Right forelimb (tissue), 1 donor: Measurements from ENCODE around the gene MAPK10.

Experiments
- DNase-seq: peaks from one replicate; pipeline ENCODE4 v3.0.0-alpha.2; 2018

MAPK10 gene

DNA sequence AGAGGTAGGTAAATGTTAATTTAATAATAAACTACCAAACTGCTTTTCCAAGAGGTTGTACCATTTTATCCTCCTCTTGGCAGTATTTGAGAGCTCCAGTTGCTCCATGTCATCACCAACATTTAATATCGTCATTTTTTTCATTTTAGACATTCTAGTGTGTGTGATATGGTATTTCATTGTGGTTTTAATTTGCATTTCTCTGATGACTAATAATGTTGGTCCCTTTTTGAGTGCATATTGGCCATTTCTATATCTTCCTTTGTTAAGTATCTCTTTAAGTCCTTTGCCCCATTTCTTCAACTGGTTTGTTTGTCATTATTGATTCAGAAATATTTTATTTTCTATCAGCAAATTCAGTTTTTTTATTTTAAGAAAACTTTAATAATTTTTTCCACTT lies 88.8 kb downstream of the MAPK10 start:
- DNase-seq = no peak

DNA sequence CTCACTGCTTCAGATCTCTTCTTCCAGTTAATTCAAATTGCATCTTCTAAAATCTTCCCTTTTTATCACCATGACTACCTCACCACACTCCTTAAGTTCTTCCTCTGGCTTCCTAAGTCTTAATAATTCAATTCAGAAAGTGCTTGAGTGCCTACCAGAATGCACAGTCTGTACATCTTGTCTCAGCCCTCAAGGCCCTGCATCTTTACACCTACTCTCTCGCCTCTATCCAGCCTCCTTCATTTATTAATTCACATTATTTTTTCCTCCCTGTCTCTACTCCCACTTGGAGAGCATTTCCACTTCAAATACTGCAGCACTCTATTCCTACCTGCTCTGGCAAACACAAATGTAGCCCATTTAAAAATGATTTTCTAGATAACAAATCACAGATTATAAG lies 90.5 kb downstream of the MAPK10 start:
- DNase-seq = no peak

DNA sequence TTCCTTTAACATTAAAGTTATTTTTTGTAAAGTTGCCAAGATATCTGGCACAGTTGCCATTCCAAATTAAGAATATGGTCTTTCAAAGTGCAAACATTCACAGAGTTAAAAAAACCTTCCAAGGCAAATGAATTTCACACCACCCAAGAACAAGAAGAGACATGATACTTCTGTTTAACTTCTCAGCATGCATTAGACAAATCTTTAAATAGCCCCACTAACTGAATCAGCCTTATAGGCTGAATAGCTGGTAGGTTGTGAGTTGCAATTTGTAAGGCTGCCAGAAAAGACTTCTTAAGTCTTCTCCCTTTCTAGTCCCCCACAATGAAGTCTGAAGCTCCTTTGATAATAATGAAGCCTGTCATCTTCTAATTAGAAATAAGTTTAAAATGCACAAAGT lies 95.6 kb downstream of the MAPK10 start:
- no peak for DNase-seq

DNA sequence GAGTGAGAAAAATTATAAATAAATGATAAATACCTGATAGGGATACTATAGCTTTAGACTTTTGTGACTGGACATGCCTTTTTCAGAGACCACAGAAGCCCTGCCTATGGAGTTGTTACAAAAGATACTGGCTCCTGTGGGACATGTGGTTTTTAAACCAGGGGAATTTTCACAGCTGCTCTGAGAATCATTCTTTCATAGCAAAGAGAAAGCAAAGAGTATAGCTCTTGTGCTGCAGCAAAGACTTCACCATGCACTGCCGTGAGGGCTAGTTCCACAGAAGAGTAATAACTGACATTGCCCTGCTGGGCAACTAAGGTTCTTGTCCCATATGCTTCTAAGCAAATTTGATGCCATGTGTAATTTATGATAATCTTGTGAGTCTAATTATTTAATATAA lies 98.2 kb downstream of the MAPK10 start:
- DNase-seq = no peak

DNA sequence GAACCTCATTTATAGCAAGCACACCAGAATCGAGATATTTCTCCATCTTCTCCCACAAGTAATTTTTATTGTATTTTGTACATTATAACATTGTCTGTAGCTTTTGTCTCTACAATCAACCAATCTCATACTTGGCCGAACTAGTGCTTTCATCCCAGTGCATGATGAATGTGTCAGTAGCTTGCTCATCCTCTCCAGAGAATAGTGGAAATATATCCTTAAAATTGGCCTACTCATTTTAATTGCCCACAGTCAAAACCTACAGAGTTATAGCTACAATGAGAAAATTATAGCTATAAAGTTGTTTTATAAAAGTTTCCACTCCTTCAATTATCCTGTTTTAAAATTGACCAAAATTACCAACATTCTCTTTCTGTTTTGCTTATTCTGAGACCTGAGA lies 103.8 kb downstream of the MAPK10 start:
- DNase-seq = no peak

DNA sequence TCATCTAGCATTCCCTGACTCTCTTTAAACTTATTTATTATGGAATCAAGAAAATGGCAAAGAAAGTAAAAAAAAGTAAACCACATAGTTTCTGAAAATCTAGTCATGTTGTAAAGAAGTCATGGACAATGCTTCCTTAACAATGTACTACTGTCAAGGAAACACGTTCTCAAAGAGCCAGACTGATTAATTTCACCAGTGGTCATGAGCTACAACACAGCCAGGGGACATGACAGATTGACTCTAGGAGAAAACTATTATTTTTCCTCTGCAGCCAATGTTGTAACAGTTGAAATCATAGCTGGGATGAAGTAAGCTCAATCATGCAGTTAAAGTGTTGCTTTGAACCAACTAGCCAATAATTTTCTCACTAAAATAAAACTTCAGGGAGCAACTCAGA lies 109.2 kb downstream of the MAPK10 start:
- no peak for DNase-seq

DNA sequence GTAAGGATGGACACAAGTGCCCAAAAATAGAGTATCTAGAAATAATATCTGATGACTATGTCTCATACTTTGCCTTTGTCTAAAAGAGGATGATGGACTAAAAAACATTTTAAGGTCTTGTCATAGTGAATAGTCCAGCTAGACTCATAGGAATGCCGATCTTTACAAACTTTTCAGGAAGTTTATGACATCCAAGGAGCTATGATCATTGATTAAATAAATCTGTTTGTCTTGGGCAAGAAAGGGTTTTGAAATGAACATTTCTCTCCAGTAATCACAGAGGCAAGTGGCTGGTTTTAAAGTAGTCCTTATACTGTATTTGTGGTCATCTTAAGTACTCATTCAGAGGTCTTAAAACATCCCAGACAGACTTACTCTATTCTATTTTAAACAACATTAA lies 109.8 kb downstream of the MAPK10 start:
- DNase-seq = no peak

DNA sequence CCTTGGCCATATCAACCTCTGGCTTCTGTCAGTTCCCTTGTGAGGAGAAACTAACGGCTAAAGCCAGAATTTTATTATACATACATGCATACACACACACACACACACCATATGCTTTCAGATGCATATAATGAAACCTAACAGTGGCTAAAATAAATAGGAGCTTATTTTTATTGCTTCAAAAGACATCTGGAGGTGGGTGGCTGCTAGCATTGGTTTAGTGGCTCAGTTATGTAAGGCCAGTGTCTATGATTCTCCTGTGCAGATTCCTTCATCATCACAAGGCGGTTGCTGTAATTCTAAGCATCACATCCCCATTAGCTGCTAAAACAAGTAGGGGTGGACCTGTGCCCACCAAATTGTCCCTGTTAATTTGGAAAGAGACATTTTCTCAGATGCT lies 110.8 kb downstream of the MAPK10 start:
- DNase-seq = no peak

DNA sequence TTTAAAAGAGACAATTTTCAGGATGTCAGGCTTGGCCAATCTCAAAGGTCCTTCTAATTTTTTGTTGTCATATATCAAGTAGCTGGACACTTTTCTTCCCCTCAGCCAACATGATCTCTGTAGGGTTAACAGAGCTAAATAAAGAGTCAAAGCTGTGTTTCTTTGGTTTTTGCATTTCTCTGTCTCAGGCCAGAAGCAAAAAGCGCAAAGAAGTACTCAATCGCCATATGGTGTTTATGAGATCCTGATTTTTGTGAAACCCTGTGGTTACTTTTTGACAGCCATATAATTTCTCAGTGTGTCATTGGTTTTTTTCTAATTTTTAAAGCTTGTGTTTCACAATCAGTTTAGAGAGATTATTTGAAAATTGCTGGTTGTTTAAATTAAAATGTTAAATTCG lies 111.9 kb downstream of the MAPK10 start:
- no peak for DNase-seq

DNA sequence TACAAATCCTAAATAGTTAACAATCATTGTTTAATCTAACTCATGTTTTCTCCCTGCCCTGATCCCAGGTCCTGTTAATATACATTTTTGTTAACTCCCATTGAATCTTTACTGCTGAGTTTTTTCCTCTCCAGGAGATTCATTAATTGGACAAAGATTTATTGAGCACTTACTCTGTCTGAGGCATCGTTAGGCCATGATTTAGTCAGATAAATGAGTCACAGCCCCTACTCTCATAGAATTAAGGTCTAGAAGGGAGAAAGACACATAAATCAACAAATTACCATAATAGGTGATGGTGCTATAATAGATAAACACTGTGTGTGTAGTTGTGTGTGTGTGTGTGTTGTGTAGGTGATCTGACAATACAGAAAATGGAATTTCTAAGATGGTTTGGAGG lies 112.5 kb downstream of the MAPK10 start:
- DNase-seq = no peak

DNA sequence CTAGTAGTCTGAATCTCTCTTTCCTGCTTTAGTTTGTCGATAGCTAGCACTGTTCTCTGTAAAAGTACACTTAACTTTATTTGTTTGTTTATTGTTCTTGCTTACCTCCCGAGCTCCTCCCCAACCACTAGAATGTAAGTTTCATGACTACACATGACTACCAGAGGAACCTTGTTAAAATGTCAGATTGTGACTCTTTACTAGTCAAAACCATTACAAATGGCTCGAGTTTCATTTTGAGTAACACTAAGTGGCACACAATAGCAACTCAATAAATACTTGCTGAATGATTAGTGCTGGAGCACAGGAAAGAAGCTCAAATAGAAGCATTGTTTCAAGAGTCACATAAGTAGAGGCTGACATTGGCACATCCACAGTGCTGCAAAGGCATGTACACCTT lies 116.1 kb downstream of the MAPK10 start:
- DNase-seq = no peak

DNA sequence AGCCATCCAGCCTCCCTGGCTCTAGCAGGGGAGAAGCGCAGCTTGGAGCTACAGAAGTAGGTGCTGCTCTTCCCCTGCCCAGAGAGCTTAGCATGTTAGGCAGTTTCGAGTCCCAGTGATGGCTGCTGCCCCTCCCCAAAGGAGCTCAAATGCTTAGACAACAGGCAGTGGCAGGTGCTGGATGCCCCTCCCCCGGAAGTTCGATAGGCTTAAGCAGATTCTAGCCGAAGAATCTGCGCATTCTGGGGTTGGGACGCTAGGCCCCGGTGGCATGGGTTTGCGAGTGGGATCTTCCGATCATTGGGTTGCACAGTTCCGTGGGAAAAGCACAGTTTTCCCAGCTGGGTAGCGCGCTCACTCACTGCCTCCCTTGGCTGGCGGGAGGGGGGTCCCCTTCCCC lies 117.2 kb downstream of the MAPK10 start:
- no peak for DNase-seq

DNA sequence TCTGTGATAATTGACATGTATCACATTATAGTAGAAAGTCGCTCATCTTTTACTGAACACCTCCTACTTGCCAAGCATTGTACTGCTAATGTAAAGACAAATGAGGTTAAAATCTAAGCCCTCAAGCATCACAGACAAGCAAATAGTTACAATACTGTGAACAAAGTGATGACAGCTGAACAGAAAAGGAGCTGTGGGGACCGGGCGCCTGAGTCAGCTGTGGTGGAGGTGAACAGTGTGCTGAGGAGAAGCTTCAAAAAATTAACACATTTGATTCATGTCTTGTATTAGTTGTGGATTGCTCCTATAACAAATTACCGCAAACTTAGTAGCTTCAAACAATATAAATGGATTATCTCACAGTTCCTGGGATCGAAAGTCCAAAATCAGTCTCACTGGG lies 124.3 kb downstream of the MAPK10 start:
- DNase-seq = no peak

DNA sequence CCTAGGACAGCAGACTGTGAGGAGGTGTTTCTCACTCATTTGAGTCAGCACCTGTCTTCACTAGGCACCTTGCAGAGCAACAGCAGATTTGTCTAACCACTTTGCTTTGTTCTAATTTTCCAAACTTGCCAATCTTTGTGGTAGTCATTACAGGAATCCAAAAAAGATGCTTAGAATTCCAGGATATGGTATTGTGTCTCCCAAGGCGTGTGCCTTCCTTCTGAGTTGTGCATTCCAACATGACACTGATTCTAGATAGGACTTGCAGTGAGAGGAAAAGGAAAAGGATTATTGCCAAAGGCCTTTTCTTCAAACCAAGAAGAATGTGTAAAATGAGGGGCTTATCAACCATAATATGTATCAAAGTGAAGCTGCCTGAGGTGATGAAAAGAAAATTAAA lies 126.2 kb downstream of the MAPK10 start:
- DNase-seq = no peak

DNA sequence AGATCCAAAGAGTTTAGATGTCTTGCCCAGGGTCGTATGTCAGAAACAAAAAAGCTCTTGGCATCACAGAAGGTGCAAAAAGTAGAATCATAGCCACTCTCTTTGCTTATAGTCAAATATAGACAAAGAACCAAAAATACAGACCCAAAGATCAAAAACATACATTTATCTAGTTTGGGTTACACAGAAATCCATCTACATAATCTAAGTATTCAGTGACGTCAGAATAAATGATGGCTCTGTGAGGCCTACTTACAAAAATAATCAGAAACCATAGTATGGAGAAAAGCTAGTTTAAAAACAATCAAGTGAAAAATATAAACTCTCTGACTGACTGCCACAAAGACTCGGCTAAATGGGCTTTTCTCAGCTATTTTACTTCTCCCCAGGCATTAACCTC lies 126.8 kb downstream of the MAPK10 start:
- no peak for DNase-seq

DNA sequence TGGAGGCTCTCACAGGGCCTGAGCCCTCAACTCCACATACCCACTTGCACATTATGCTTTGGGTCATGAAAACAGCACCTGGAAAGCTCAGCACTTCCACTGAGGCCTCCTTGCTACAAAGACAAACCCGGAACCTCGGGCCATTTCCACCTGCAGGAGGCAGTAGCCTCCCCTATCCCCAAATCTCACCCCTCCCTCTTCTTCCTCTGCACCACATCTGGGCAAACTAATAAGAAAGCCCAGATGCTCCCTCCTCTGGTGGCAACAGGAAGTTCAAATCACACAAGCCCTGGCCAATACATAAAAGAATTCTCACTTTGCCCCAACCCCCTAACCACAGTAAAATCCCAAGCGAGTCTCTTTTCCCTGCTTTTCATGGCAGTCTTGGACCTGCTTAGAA lies 136.4 kb downstream of the MAPK10 start:
- no peak for DNase-seq

DNA sequence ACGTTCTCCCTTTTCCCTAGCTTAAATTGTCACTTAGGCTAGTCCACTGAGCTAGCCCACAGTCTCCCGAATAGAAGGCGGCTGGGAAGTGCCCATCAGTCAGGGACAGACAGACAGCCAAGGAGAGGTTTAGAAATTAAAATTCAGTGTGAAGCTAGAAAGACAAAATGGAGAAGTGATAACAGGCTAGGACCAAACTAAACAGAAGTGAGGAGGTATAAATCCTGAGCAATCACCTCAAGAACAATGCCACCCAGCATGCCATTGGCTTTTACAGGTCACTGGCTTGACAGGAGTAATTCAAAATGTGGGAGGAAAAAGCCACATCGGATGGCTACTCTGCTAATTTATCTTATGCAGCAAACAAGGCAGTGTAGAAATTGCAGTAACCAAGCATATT lies 138.9 kb downstream of the MAPK10 start:
- DNase-seq = no peak

DNA sequence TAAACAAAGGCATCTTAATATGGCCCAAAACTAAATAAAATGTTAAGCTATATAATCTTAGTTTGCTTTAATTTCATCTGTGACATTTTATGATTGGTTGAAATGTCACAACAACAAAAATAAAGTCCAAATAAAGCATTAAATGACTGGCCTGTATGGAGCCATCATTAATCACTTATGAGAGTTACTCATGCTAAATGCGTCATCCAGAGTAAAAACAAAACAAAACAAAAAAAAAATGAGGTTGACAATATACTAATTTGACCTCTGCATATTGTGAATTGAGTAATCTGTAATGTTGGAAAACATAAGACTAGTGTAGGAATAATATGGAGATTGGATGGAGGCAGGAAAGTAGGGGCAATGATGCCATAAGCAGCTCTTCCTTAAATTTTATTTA lies 139.7 kb downstream of the MAPK10 start:
- DNase-seq = no peak

DNA sequence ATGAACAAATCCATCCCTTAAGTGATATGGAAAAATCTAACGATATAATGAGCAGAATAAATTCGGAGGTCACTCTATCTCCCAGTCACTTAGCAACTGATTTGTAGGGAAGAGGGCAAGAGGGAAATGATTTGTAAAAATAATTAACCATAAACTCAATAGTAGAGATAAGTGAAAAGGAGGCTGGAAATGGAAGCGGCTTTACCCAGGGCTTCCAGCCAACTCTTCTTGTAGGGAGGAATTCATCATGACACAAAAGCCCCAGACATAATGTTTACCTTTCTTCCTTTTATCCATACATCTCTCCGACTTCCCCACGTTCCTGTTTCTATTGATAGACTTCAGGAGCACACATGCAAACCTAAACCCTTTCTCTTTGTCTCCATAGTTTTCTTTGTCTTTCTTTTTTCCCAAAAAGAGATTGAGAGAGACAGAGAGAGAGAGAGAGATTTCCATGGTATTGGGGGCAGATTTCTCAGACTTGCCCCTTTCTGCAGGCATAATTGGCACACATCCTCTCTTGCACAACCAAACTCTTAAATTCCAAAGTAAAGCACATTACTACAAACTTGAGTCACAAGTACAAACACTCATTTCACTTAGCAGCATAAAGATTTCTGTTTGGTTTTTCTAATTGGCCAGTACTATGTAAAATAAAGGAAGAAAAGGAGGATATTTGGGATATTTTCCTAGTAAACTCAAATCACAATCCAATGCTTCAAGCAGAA lies 140.9 kb downstream of the MAPK10 start:
- DNase-seq = no peak

DNA sequence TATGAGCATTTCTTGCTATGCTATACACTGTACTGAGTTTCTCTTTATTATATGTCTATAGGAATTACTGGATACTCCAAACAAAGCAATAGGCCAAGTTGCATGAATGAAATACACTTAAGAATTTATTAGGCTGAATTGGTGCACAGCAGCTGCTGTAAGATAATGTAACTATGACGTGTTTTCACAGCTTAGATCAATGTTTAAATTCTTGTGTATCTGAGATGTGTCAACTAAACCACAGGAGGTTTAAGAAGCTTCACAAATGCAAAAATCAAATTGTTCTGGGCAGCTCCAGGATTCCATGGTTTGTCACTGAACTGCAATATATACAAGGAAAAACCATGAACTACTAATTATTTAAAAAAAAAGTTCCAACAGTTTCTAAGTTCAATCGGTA lies 156.7 kb downstream of the MAPK10 start:
- DNase-seq = no peak

DNA sequence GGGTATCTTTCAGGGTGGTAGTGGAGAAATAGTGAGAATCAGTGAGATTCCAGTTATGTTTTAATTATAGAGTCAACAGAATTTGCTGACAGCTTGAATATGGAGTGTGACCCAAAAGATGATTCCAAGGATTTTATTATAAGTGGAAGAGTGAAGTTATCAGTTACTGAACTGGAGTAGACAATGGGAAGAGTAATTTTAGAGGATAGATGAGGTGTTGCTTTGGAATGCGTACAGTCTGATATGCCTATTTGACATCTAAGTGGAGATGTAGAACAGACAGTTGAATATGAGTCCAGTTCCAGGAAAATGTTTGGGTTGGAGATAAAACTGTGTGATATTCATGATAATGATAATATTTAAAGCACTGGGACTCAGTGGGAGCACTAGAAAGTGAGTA lies 174.2 kb downstream of the MAPK10 start:
- no peak for DNase-seq

DNA sequence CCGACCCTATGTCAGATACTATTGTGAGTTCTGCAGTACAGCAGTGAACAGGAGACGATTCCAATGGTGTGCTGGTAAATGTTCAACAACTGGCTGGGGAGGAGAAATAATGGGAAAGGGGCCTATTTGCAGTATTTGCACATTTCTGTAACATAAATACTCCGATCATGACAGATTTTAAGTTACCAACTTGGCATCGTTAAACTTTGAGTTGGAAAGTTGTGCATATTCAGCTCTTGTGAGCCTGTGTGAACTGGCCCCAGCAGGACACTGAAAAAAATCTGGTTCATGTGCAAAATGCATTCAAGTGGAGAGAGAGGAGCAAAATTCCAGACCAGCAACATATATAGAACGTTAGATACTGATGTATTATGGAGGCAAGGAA lies 175.0 kb downstream of the MAPK10 start:
- no peak for DNase-seq

DNA sequence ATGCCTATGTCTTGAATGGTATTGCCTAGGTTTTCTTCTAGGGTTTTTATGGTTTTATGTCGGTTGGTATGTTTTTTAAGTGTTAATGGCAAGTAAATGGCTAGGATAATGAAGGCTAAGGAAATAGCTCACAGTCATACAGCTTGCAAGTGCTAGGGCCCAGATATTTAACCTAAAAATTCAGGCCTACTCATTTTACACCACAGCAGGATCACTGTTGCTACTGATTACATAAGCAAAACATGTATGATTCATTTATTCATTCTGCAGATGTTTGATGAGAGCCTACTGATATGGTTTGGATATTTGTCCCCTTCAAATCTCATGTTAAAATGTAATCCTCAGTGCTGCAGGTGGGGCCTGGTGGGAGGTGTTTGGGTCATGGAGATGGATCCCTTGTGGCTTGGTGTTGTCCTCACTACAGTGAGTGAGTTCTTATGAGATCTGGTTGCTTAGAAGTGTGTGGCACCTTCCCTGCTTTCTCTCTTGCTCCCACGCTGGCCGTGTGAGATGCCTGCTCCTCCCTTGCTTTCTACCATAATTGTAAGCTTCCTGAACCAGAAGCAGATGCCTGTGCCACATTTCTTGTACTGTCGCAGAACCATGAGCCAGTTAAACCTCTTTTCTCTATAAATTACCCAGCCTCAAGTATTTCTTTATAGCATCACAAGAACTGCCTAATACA lies 175.5 kb downstream of the MAPK10 start:
- no peak for DNase-seq

DNA sequence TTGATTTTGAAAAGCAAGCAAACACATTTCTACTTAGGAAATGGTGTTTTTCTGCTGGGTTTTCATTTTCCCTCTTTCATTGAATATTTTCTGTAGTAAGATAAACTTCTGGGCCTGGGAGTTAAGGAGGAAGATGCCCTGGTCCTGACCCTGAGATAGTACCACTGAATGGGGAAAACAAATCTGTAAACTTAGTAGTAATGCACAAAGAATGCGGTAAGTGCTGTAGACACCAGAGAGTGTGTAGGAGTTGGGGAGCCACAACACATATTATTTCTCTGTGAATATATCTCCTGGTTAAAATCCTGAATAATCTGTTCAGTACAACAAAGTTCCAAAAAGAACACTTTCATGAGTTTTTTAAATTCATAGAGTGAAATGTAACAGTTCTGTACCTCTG lies 178.3 kb downstream of the MAPK10 start:
- DNase-seq = no peak

DNA sequence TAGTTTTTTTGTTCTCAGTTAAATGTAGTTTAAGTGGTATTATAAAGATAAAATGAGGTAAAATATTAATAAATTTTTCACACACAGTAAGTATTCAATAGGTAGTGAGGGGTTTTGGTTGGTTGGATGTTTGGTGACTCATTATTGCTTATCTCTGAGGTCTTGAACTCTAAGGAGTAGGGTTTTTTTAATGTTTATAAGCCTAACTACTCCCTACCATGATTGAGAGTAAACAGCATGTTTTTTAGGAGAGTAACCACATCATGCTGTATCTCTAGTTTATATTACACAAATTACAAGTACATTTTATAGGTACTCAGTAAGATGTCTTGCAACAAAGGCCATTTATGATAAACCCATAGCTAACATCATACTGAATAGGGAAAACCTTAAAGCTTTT lies 181.6 kb downstream of the MAPK10 start:
- no peak for DNase-seq
